Measurements from ENCODE around the gene ANKS1A.

Gene ANKS1A

GRCh38 chr6:34887753-34888513, 1.1 kb upstream of the ANKS1A start, which contains the start of gene TAF11 (continued):
- TF ChIP-seq REST (tag by site-specific recombination; IDR thresholded peaks at IDR 0.05) (peak; percentile 8; the same call in 1 of the 2 replicates), GLIS1 (tag by site-specific recombination; IDR thresholded peaks at IDR 0.05) (peak; percentile 61; the same call in 1 of the 2 replicates), SP2 (tag by site-specific recombination; IDR thresholded peaks at IDR 0.05) (peak; percentile 61), ZSCAN30 (tag by site-specific recombination; IDR thresholded peaks at IDR 0.05) (peak; percentile 61; the same call in 1 of the 2 replicates), ZBTB48 (tag by site-specific recombination; IDR thresholded peaks at IDR 0.05) (peak; percentile 96), KLF8 (tag by site-specific recombination; IDR thresholded peaks at IDR 0.05) (peak; percentile 50; the same call in 1 of the 2 replicates), GFI1B (tag by site-specific recombination; IDR thresholded peaks at IDR 0.05) (no peak), ZBTB10 (tag by site-specific recombination; IDR thresholded peaks at IDR 0.05) (peak; percentile 79), ZNF292 (tag by site-specific recombination; IDR thresholded peaks at IDR 0.05; ENCODE audit: borderline replicate concordance, low read depth) (no peak), KLF7 (tag by site-specific recombination; IDR thresholded peaks at IDR 0.05; ENCODE audit: borderline replicate concordance) (no peak), ZNF701 (tag by site-specific recombination; IDR thresholded peaks at IDR 0.05) (no peak), ZBTB8A (tag by site-specific recombination; IDR thresholded peaks at IDR 0.05) (0 out of 2 replicates have a peak, but pooled peaks have one; percentile 49), ZNF211 (tag by site-specific recombination; IDR thresholded peaks at IDR 0.05; ENCODE audit: low read depth) (no peak), ZNF791 (tag by site-specific recombination; IDR thresholded peaks at IDR 0.05) (no peak), ZSCAN23 (tag by site-specific recombination; IDR thresholded peaks at IDR 0.05) (no peak), ZNF155 (tag by site-specific recombination; IDR thresholded peaks at IDR 0.05) (no peak), ZNF561 (tag by site-specific recombination; IDR thresholded peaks at IDR 0.05; ENCODE audit: borderline replicate concordance) (peak; percentile 75), PRDM2 (tag by site-specific recombination; IDR thresholded peaks at IDR 0.05; ENCODE audit: borderline replicate concordance) (no peak), FEZF1 (tag by site-specific recombination; IDR thresholded peaks at IDR 0.05) (no peak), ZNF174 (tag by site-specific recombination; IDR thresholded peaks at IDR 0.05) (no peak), INSM2 (tag by site-specific recombination; IDR thresholded peaks at IDR 0.05) (peak; percentile 65), HOXA7 (CRISPR knock-in tag; IDR thresholded peaks at IDR 0.05; ENCODE audit: borderline replicate concordance) (no peak), ZNF660 (tag by site-specific recombination; IDR thresholded peaks at IDR 0.05) (peak; percentile 88), ZNF426 (tag by site-specific recombination; IDR thresholded peaks at IDR 0.05) (no peak), ZNF416 (tag by site-specific recombination; IDR thresholded peaks at IDR 0.05) (no peak), ZNF544 (tag by site-specific recombination; IDR thresholded peaks at IDR 0.05) (no peak), KLF10 (tag by site-specific recombination; IDR thresholded peaks at IDR 0.05) (peak; percentile 62; the same call in 1 of the 2 replicates)

Measured in HEK293 (cell line).